G401.6 (cell line): ENCODE data around the gene RGS17.
"Not testable (repeated sequence)": the region's sequence is repeated elsewhere in the genome, so short reads cannot be mapped to it uniquely, and the experiment has no call there.

ENCODE experiments used
- FAIRE-seq: peaks from 2 replicates; lab custom pipeline; 2012; peaks lifted over from hg19 to GRCh38; lab: Jason Lieb, UNC

The RGS17 gene

DNA sequence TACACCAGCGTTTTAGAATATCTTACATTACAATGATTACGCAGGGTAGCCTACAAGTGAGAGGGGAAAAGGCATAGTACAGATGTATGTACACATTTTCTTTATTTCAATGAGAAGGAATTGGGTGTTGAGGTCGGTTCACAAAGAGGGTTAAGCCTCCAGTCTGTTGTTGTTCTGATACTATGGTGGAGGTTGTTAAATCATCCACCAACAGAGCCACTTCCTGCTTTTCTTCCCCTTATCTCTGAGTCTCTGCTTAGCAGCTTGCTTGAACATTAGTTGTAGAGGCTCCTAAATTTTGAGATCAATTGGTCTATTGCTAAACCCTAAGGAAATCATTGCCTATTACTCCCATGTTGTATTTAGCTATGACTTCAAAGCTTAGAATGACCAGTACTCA, 7.3 kb downstream of the RGS17 start:
- no peak for FAIRE-seq

GRCh38 chr6:153121311-153121710, 9.8 kb downstream of the RGS17 start:
- no peak for FAIRE-seq

GRCh38 chr6:153117986-153118879, 12.8 kb downstream of the RGS17 start:
- FAIRE-seq: no peak

GRCh38 chr6:153111082-153111481, 20.0 kb downstream of the RGS17 start:
- not testable (repeated sequence) for FAIRE-seq

- FAIRE-seq: not testable (repeated sequence)
Measured at GRCh38 chr6:153110612-153111011, 20.5 kb downstream of the RGS17 start.

DNA sequence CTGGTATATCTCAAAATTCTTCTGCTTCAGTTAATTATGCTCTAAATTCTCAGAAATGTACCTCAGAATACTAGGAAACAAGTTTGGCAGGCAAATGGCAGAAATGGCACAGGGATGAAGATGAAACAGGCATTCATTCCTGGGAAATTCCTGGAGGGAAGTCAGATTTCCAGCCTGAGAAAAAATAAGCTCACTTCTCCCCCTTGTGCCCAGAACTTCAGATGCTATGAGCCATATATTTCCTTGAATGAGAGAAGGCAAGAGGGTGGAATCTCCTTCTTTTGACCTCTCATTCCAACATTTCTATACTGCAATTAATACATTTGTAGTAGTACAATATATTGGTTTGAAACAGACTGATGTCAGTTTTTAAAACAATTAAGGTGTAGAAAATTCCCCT, 22.8 kb downstream of the RGS17 start:
- FAIRE-seq: no peak

- no peak for FAIRE-seq
Measured at GRCh38 chr6:153106021-153106420, 25.1 kb downstream of the RGS17 start.

DNA sequence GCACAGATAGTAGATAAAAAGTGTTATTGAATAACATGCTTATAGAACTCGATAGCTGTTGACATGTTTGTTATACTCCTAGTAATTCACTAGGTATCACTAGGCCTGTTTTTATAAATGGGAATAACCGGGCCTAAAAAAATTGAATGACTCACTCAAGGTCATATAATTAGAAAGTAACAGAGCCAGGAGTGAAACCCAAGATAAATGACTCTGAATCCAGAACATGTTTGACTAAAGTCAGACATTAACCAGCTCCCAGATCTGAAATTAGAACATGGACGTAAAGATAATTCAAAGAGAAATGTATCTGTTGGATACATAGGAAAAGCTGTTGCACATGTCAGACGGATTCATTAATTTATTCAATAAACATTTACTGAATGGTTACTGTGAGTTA, 26.9 kb downstream of the RGS17 start:
- FAIRE-seq: no peak

- FAIRE-seq: no peak
Measured at GRCh38 chr6:153103319-153103655, 27.8 kb downstream of the RGS17 start.

DNA sequence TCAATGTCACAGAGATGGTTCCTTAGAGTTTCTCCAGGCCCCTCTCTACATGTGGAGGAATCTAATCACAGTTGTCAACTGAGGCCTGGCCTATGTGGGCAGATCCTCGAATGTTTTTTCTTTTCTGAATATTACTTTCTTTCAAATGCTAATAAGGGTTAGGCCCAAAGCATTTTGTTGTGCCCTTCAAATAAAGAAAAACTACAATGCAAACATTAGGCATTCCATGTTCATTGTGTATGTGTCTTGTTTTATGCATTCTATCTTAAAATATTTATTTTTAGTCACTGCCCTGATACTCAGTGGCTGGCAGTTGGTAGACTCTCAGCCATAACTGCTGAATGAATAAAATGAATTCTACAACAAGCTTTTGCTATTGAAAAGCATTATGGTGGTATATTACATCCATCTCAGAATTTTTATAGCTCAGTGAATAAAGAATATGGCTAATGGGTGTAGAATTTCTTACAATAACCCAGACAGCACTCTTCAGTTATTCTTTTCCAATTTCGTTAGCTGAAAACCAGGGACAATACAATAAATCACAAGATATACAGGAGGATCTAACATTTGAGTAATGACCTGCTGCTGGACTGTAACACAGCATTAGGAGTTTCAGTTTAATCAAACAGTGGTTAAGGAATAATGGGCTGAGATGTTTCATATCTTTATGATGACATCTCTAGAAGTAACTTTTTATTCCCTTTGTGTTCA, 28.3 kb downstream of the RGS17 start:
- FAIRE-seq: no peak

- no peak for FAIRE-seq
Measured at GRCh38 chr6:153101461-153101860, 29.6 kb downstream of the RGS17 start.

DNA sequence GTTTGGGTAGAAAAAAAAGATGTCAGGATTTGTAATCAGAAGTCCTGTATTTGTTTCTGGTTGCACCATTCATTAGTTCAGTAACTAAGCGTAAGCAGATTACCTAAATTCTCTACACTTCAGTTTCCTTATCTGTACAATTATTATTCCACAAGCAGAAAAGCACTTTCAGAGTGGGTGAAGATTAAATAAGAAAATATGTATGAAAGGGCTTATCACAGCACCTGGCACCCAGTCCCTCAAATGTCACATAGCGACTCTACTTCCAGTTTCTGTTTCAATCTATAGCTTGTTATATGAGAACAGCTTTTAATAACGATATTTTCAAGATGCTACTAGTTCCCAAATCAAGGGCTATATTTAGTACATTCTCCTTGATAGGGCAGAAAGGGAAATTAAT, 31.4 kb downstream of the RGS17 start:
- FAIRE-seq: no peak

DNA sequence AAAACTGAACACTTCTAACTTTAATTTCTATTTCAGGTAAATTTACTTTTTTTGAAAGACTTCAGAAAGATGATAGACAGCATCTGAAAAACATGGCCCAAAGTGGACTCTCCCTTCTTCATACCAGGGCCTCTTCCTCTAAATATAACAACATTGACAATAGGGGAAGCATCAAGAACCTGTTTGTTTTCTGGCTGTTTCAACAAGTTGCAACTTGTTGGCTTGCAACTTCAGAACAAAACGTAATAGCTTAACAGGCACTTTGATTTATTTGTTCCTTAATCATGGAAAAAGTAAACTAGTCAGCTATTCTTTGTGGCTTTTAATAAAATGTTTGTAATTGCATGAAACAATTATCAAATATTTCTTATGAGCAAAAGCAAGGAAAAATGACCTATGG, 34.3 kb downstream of the RGS17 start:
- FAIRE-seq: no peak

- no peak for FAIRE-seq
Measured at GRCh38 chr6:153096031-153096430, 35.1 kb downstream of the RGS17 start.

GRCh38 chr6:153092082-153093013, 38.7 kb downstream of the RGS17 start:
- no peak for FAIRE-seq

- FAIRE-seq: no peak
Measured at GRCh38 chr6:153090241-153090930, 40.7 kb downstream of the RGS17 start.

GRCh38 chr6:153088796-153089195, 42.3 kb downstream of the RGS17 start:
- no peak for FAIRE-seq

DNA sequence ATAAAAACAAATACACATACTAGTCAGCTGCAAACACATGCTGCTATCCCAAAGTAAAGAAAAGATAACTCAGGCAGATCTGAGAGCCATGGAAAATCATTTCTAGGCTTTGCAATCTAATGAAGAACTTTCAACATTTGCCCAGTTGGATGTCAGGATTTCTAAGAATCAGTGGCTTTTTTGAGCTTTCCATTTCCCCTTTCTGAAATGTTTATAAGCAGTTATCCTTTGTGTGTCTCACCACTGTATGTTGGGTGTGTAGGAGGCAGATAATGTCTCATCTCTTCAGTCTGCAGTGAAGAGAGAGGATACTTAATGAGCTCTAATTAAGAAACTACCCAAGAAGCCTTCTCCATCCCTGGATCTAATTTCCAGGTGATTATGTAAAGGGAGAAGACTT, 43.6 kb downstream of the RGS17 start:
- no peak for FAIRE-seq

- FAIRE-seq: no peak
Measured at GRCh38 chr6:153086225-153086990, 44.7 kb downstream of the RGS17 start.

- no peak for FAIRE-seq
Measured at GRCh38 chr6:153085239-153085638, 45.8 kb downstream of the RGS17 start.

DNA sequence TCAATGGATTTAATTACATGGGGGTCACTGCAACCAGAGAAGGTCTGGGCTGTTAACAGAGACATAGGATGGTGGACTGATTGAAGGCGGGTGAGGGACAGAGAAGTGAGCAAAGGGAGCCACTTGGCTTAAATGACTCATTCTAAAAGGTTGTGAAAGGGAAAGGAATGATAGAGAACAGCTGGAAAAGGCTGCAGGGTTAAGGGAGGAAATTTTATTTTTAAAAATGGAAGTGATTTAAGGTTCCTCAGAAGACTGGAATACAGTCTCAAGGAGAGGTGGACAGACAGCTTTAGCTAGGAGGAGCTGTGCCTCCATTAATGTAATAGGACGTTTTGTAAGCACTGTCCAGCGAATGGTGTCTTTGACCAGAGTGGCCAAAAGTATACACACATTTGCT, 46.7 kb downstream of the RGS17 start:
- no peak for FAIRE-seq
